ENCODE results near the gene IQCK.

DNA sequence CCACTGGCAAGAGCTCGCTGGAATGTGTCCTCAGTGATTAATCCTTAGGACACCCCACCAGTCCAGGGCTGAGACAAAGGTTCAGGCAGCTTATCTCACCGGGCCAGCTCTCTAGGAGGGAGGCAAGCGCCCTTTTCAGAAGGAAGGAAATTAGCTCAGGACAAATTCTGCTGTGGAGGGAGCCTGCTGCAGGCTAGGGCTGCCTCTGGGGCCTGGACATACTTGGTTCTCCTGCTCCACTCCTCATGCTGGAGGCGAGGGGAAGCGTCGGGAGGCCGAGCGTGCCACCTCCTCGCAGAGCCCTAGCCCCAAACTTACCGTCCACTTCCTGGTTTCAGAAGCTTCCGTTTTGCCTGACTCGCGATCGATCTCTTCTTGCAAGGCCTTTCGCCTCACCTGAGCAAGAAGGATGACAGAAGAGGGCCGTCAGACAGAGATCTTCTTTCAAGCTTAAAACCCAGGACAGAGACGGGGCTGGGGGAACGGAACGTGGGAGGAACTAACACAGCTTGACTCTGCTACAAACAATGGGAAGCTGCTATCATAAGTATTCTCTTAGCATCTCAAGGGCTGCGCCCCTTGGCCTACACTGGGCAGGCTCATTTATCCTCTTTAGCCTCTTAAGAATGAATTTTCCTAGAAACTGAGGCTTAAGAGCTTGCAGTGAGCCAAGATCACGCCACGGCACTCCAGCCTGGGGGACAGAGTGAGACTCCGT lies 7.7 kb upstream of the IQCK start:
- TF ChIP-seq POLR2AphosphoS5 (IDR thresholded peaks at IDR 0.05; ENCODE audit: insufficient read depth in 1 of 2, low read depth in 1 of 2), result no peak
- TF ChIP-seq, protein P1, sequence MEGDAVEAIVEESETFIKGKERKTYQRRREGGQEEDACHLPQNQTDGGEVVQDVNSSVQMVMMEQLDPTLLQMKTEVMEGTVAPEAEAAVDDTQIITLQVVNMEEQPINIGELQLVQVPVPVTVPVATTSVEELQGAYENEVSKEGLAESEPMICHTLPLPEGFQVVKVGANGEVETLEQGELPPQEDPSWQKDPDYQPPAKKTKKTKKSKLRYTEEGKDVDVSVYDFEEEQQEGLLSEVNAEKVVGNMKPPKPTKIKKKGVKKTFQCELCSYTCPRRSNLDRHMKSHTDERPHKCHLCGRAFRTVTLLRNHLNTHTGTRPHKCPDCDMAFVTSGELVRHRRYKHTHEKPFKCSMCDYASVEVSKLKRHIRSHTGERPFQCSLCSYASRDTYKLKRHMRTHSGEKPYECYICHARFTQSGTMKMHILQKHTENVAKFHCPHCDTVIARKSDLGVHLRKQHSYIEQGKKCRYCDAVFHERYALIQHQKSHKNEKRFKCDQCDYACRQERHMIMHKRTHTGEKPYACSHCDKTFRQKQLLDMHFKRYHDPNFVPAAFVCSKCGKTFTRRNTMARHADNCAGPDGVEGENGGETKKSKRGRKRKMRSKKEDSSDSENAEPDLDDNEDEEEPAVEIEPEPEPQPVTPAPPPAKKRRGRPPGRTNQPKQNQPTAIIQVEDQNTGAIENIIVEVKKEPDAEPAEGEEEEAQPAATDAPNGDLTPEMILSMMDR (IDR thresholded peaks at IDR 0.05), result no peak

Data from vagina (tissue), 2 donors.